B cell (primary cell): ENCODE results near the gene OR2B2. TPM values are rescaled to one million over a fixed set of nuclear protein-coding genes. Genes with fewer than 3 reads are reported as not detected.

ENCODE experiments used
- ATAC-seq: fragments of 200-7000 bp; cut with Tn5 transposase; one replicate; pipeline ENCODE4 v1.10.0; 2021; ENCODE audit warnings: low read depth, mild to moderate bottlenecking, moderate number of reproducible peaks, moderate library complexity
- CTCF ChIA-PET: fragments of 350-600 bp; sonication (Branson Sonifier 250); formaldehyde crosslinking; loops from one replicate; lab custom pipeline; 2021; ENCODE audit warnings: antibody characterized with exemption, inconsistent platforms; lab: Charles Lee
- POLR2A ChIA-PET: fragments of 350-600 bp; sonication (Branson Sonifier 250); formaldehyde crosslinking; loops from one replicate; lab custom pipeline; 2021; ENCODE audit warnings: antibody characterized with exemption; lab: Charles Lee
- DNase-seq: peaks from one replicate; pipeline ENCODE4 v3.0.0; 2013
- H2AFZ ChIP-seq: 2 replicates; pipeline ENCODE4 v1.6.1; 2012; ENCODE audit warnings: mild to moderate bottlenecking, low read depth, low read length; ENCODE audit not compliant: insufficient read depth, poor library complexity, severe bottlenecking
- H3K27ac ChIP-seq, 2 donors: 1 replicate in 1 of 2; 2 replicates in 1 of 2; pipeline ENCODE4 v1.5.1; 2012 to 2013; ENCODE audit warnings: low read length in 2 of 2, mild to moderate bottlenecking in 2 of 2, moderate library complexity in 1 of 2
- H3K27me3 ChIP-seq, 4 experiments: fragments of 200-600 bp in 1 of 4; sonication (generic) in 1 of 4; replicated peaks in 1 of 4; 1 replicate in 2 of 4; 2 replicates in 2 of 4; pipeline versions ENCODE4 v1.6.1 to v1.7.0; 2013 to 2016; ENCODE audit warnings: low read length in 3 of 4, mild to moderate bottlenecking in 2 of 4, mixed read lengths in 1 of 4, moderate library complexity in 1 of 4; ENCODE audit not compliant: insufficient read depth in 4 of 4, control insufficient read depth in 3 of 4; ENCODE audit errors: control extremely low read depth in 1 of 4
- H3K36me3 ChIP-seq, 2 experiments: replicated peaks in 1 of 2; 1 replicate in 1 of 2; 2 replicates in 1 of 2; pipeline versions ENCODE4 v1.6.1 to v1.7.1; 2013; ENCODE audit warnings: low read length in 1 of 2; ENCODE audit not compliant: insufficient read depth in 2 of 2, control insufficient read depth in 1 of 2; ENCODE audit errors: control extremely low read depth in 1 of 2, extremely low read depth in 1 of 2
- H3K4me1 ChIP-seq, 2 donors: fragments of 200-600 bp in 1 of 2; sonication (generic) in 1 of 2; 1 replicate in 1 of 2; 2 replicates in 1 of 2; pipeline versions ENCODE4 v1.5.1 to v1.6.1; 2013 to 2017; ENCODE audit warnings: low read length in 2 of 2; ENCODE audit not compliant: control insufficient read depth in 2 of 2, insufficient read depth in 2 of 2
- H3K4me2 ChIP-seq: replicated peaks from 2 replicates; pipeline ENCODE3; 2012; ENCODE audit warnings: mild to moderate bottlenecking, low read depth, low read length; ENCODE audit not compliant: poor library complexity, severe bottlenecking
- H3K4me3 ChIP-seq, 5 experiments: fragments of 200-600 bp in 1 of 5; sonication (generic) in 1 of 5; 1 replicate in 3 of 5; 2 replicates in 2 of 5; pipeline versions ENCODE4 v1.5.1 to v1.7.0; 2011 to 2016; ENCODE audit warnings: low read length in 4 of 5, mild to moderate bottlenecking in 4 of 5, low read depth in 2 of 5, control low read depth in 1 of 5, moderate library complexity in 1 of 5; ENCODE audit not compliant: insufficient read depth in 1 of 5; ENCODE audit errors: control extremely low read depth in 1 of 5, extremely low read depth in 1 of 5
- H3K79me2 ChIP-seq: fragments of 200-600 bp; sonication (generic); one replicate; pipeline ENCODE4 v1.6.0; 2016; ENCODE audit warnings: low read length; ENCODE audit not compliant: control insufficient read depth, insufficient read depth
- H3K9ac ChIP-seq: fragments of 200-600 bp; sonication (generic); 2 replicates; pipeline ENCODE4 v1.6.1; 2017; ENCODE audit warnings: mild to moderate bottlenecking, low read length, moderate library complexity
- H3K9me3 ChIP-seq, 3 donors: one replicate each; pipeline versions ENCODE4 v1.6.1 to v1.7.1; 2013; ENCODE audit warnings: low read length in 2 of 3; ENCODE audit not compliant: control insufficient read depth in 2 of 3, insufficient read depth in 1 of 3; ENCODE audit errors: control extremely low read depth in 1 of 3
- H4K20me1 ChIP-seq: 2 replicates; pipeline ENCODE4 v1.6.0; 2012; ENCODE audit warnings: mild to moderate bottlenecking, low read length; ENCODE audit not compliant: insufficient read depth, control insufficient read depth, poor library complexity, severe bottlenecking
- H3K27ac Mint-ChIP-seq: one replicate; pipeline ENCODE4 v1.8.0; 2021; ENCODE audit warnings: mixed read lengths
- H3K27me3 Mint-ChIP-seq: one replicate; pipeline ENCODE4 v1.8.0; 2021; ENCODE audit warnings: mixed read lengths
- H3K4me1 Mint-ChIP-seq: one replicate; pipeline ENCODE4 v1.8.0; 2021; ENCODE audit warnings: mixed read lengths
- H3K4me3 Mint-ChIP-seq: one replicate; pipeline ENCODE4 v1.8.0; 2021; ENCODE audit warnings: mixed read lengths
- H3K9me3 Mint-ChIP-seq: one replicate; pipeline ENCODE4 v1.8.0; 2022; ENCODE audit warnings: mixed read lengths; ENCODE audit not compliant: insufficient read depth
- CTCF ChIP-seq: fragments of 200-600 bp; IDR thresholded peaks from one replicate; pipeline ENCODE4 v1.8.0; 2022; ENCODE audit warnings: antibody characterized with exemption, mild to moderate bottlenecking
- EZH2 ChIP-seq: IDR thresholded peaks from 2 replicates; pipeline ENCODE4 v1.6.1; 2012; ENCODE audit warnings: borderline replicate concordance, low read depth, mild to moderate bottlenecking, moderate library complexity, low read length; ENCODE audit not compliant: insufficient read depth, poor library complexity, severe bottlenecking
- WGBS: methylation state at CpG from one replicate; pipeline ENCODE4 v1.1.5; 2013; ENCODE audit warnings: missing lambda C conversion rate; ENCODE audit not compliant: insufficient coverage; 5-methylcytosine and 5-hydroxymethylcytosine counted together
- intact Hi-C: fragments of 100-400 bp; cut with micrococcal nuclease; formaldehyde crosslinking; loops from one replicate; pipeline ENCODE4 v1.10.0; 2022
- polyA plus RNA-seq: library from polyadenylated mRNA; depleted of rRNA; stranded (reverse); fragments of >200 nt; gene quantifications from 2 replicates; pipeline ENCODE4 v1.2.3, GENCODE V29; 2012
- total RNA-seq, 2 donors: library from RNA; stranded (reverse); fragments of 120-200 nt in 1 of 2; gene quantifications; 1 replicate in 1 of 2; 2 replicates in 1 of 2; pipeline versions ENCODE4 v1.2.3 to v1.2.4, GENCODE V29; 2013 to 2022

Gene OR2B2
- total and polyA plus RNA-seq, 2 donors (not counting 1 experiment from before 2014, with no cell fraction given) = not detected

GRCh38 chr6:27870291-27870870, 41.8 kb downstream of the OR2B2 start:
- POLR2A ChIA-PET = interaction anchor here (0.6 to 6.7 kb wide), 10 partner anchors 12 to 723 kb away, joined by 3 to 166 read pairs (median 26); a partner anchor contains a TSS
- Histone ChIP-seq H3K36me3 (no peaks in the 10 kb centered on the region), H3K79me2 (no peaks in the 10 kb centered on the region), H3K9ac (no peak overlapping the region), H3K4me2 (no peak overlapping the region), H3K27me3 (no peaks in the 10 kb centered on the region), H3K9me3 (peaks cover 0 to 14% (median 0%) of the 10 kb centered on the region in 3 donors), H4K20me1 (no peaks in the 10 kb centered on the region), H3K4me1 (peaks cover 27 to 48% of the 10 kb centered on the region in 2 donors), H2AFZ (no peak overlapping the region), H3K27ac (no peak overlapping the region), H3K4me3 (no peak overlapping the region)
- Mint-ChIP-seq H3K27me3 (no peaks in the 10 kb centered on the region), H3K4me3 (peak overlapping the region; percentile 9), H3K9me3 (no peaks in the 10 kb centered on the region), H3K4me1 (peaks cover 46% of the 10 kb centered on the region), H3K27ac (peak overlapping the region; percentile 5)
- DNase-seq (no peak), ATAC-seq (no peak)
- CTCF ChIA-PET = interaction anchor here (0.6 to 6.2 kb wide), 11 partner anchors 20 to 833 kb away, joined by 3 to 43 read pairs (median 8); a partner anchor contains a TSS
- TF ChIP-seq EZH2 (no peak), CTCF (no peak)
- intact Hi-C loops = no loop called here
- 93% methylated on average over 9 of the region's 9 CpGs for WGBS

DNA sequence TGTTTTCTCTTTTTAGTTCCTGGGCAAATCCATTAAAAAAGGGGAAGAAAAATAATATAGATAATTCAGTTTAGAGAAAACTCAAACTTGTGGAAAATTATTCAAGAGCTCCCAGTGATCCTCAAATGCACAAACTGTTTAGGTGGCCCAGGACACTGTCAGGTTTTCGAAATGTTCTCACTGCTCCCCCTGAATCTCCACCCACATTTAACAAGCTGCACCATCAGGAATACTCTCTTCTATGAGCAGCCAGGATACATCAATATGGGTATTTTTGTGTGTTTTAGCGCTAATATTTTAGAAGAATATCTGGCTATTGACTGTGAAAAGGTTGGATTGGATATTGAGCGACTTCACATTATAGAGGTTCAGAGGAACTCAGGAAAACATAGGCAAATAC, 43.9 kb downstream of the OR2B2 start:
- Histone ChIP-seq H3K27me3 (no peaks in the 10 kb centered on the region), H3K36me3 (no peaks in the 10 kb centered on the region), H4K20me1 (no peaks in the 10 kb centered on the region), H3K79me2 (no peaks in the 10 kb centered on the region), H2AFZ (no peak overlapping the region), H3K27ac (no peak overlapping the region), H3K9ac (no peak overlapping the region), H3K4me3 (no peak overlapping the region), H3K4me2 (peak overlapping the region; percentile 80), H3K9me3 (peaks cover 0 to 21% (median 0%) of the 10 kb centered on the region in 3 donors), H3K4me1 (peaks cover 18 to 48% of the 10 kb centered on the region in 2 donors)
- Mint-ChIP-seq H3K4me3 (peak overlapping the region; percentile 27), H3K27ac (peak overlapping the region; percentile 13), H3K9me3 (no peaks in the 10 kb centered on the region), H3K27me3 (no peaks in the 10 kb centered on the region), H3K4me1 (peaks cover 51% of the 10 kb centered on the region)
- DNase-seq (no peak), ATAC-seq (no peak)
- TF ChIP-seq EZH2 (no peak), CTCF (no peak)
- intact Hi-C loops = loop anchor here (5.0 kb wide), 1 partner anchor 1671 kb away; a partner anchor contains a TSS
- ChIA-PET CTCF (interaction anchor here (0.7 to 8.6 kb wide), 11 partner anchors 20 to 1273 kb away, joined by 3 to 92 read pairs (median 5); a partner anchor contains a TSS), POLR2A (interaction anchor here (1.0 to 6.7 kb wide), 7 partner anchors 22 to 1744 kb away, joined by 4 to 166 read pairs (median 30); partner anchors contain the start of gene POM121L2)
- whole genome bisulfite sequencing = 100% methylated on average over 2 of the region's 3 CpGs
